ENCODE measurements around the gene TMEM63A.

DNA sequence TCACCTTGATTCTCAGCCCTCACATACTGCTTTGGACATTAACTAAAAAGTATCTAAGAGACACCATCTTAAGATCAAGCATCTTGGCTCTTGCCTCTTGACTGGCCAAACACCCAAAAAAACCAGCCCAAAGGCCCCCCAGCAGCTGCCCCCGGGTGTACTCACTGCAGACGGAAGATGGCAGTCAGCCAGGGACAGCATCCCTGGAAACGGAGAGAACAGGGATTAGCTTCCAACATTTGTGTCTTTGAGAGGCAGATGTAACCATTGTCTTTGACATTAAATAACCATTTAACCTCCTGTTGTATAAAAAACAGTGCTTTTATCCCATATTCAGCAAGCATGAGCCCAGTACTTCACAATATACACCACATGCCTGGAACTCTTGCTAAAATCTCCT is 11.3 kb downstream of the TMEM63A start:
- no peak for TF ChIP-seq STAT3 (IDR thresholded peaks at IDR 0.05; ENCODE audit: low read depth, low read length)
- no peak for TF ChIP-seq SREBF2 (IDR thresholded peaks at IDR 0.05; ENCODE audit: low read length)
- TF ChIP-seq, protein P1, sequence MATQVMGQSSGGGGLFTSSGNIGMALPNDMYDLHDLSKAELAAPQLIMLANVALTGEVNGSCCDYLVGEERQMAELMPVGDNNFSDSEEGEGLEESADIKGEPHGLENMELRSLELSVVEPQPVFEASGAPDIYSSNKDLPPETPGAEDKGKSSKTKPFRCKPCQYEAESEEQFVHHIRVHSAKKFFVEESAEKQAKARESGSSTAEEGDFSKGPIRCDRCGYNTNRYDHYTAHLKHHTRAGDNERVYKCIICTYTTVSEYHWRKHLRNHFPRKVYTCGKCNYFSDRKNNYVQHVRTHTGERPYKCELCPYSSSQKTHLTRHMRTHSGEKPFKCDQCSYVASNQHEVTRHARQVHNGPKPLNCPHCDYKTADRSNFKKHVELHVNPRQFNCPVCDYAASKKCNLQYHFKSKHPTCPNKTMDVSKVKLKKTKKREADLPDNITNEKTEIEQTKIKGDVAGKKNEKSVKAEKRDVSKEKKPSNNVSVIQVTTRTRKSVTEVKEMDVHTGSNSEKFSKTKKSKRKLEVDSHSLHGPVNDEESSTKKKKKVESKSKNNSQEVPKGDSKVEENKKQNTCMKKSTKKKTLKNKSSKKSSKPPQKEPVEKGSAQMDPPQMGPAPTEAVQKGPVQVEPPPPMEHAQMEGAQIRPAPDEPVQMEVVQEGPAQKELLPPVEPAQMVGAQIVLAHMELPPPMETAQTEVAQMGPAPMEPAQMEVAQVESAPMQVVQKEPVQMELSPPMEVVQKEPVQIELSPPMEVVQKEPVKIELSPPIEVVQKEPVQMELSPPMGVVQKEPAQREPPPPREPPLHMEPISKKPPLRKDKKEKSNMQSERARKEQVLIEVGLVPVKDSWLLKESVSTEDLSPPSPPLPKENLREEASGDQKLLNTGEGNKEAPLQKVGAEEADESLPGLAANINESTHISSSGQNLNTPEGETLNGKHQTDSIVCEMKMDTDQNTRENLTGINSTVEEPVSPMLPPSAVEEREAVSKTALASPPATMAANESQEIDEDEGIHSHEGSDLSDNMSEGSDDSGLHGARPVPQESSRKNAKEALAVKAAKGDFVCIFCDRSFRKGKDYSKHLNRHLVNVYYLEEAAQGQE (IDR thresholded peaks at IDR 0.05; ENCODE audit: low read depth, low read length): no peak
- TF ChIP-seq, protein P2, sequence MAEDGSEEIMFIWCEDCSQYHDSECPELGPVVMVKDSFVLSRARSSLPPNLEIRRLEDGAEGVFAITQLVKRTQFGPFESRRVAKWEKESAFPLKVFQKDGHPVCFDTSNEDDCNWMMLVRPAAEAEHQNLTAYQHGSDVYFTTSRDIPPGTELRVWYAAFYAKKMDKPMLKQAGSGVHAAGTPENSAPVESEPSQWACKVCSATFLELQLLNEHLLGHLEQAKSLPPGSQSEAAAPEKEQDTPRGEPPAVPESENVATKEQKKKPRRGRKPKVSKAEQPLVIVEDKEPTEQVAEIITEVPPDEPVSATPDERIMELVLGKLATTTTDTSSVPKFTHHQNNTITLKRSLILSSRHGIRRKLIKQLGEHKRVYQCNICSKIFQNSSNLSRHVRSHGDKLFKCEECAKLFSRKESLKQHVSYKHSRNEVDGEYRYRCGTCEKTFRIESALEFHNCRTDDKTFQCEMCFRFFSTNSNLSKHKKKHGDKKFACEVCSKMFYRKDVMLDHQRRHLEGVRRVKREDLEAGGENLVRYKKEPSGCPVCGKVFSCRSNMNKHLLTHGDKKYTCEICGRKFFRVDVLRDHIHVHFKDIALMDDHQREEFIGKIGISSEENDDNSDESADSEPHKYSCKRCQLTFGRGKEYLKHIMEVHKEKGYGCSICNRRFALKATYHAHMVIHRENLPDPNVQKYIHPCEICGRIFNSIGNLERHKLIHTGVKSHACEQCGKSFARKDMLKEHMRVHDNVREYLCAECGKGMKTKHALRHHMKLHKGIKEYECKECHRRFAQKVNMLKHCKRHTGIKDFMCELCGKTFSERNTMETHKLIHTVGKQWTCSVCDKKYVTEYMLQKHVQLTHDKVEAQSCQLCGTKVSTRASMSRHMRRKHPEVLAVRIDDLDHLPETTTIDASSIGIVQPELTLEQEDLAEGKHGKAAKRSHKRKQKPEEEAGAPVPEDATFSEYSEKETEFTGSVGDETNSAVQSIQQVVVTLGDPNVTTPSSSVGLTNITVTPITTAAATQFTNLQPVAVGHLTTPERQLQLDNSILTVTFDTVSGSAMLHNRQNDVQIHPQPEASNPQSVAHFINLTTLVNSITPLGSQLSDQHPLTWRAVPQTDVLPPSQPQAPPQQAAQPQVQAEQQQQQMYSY (CRISPR knock-in tag; IDR thresholded peaks at IDR 0.05): no peak
